ENCODE measurements around the gene TENM3. TPM values are rescaled to one million over a fixed set of nuclear protein-coding genes. Genes with fewer than 3 reads are reported as not detected.

TENM3 gene
- total RNA-seq, 1 experiment from 2014 or later: not detected

DNA sequence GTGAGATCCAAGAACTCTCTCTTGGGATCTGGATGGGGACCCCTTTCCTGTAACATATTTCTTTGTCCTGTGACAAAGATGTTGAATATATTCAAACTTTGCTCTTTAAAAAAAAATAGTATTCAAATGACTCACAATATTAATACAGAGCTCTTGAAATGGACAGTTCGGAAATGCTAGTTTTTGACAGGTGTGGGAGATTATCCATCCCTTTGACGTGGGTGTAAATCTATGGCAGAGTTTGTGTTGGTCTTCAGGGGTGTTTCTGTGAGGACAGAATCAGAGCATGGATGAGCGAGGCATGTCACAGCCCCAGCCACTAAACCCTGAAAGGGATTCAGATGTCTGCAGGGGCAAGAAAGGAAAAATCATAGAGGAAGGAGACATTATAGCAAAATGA lies 25.8 kb downstream of the TENM3 start:
- no peaks in the 10 kb centered on the region for H3F3A ChIP-seq (ENCODE audit: insufficient read depth, low read depth)
- no peaks in the 10 kb centered on the region for H4K20me1 ChIP-seq (ENCODE audit: insufficient read depth)
- no peak overlapping the region for H3K27ac ChIP-seq
- no peak overlapping the region for H2AFZ ChIP-seq
- no peak for TF ChIP-seq CTCF (conservative IDR thresholded peaks at IDR 0.05)
- TF ChIP-seq EZH2 (IDR thresholded peaks at IDR 0.05; ENCODE audit: low read depth): no peak
- no peaks in the 10 kb centered on the region for H3K36me3 ChIP-seq (ENCODE audit: low read depth)
- no TSS peak for BruUV-seq (replicated peaks)
- ChIA-PET POLR2A (ENCODE audit: unreplicated experiment) (no interaction called here), CTCF (no interaction called here)
- H3K4me1 ChIP-seq (replicated peaks; ENCODE audit: insufficient read depth): no peaks in the 10 kb centered on the region
- no peak overlapping the region for H3K4me2 ChIP-seq
- peaks cover 23% of the 10 kb centered on the region; the same call in 1 of the 2 replicates for H3K27me3 ChIP-seq (ENCODE audit: insufficient read depth, low read depth)
- H3K4me3 ChIP-seq: no peak overlapping the region
- no peaks in the 10 kb centered on the region for H3K9me3 ChIP-seq (ENCODE audit: insufficient read depth, low read depth)
- H3K9me2 ChIP-seq (ENCODE audit: insufficient read depth): no peaks in the 10 kb centered on the region
- H3K79me2 ChIP-seq (ENCODE audit: low read depth): no peaks in the 10 kb centered on the region
- DNase-seq: no peak
- intact Hi-C loops (cut with micrococcal nuclease; ENCODE audit: unreplicated experiment): no loop called here

DNA sequence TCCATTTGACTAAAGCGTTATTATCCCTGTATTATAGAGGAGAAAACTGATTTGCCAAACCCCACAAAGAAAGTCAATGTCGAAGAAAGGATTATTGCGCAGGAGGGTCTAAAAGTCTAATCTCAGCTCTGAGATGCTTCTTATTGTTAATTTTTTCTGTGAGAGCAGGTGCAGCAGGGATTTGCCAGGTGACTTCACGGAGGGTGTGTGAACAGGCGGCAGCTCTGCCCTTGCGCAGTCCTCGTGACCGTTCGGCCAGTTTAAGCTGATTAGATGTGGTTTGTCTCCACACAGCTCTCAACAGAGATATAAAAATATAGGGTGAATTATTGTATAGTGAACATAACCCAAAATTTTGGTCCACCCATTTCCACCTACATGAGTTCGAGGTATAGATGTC lies 28.5 kb downstream of the TENM3 start:
- TF ChIP-seq EZH2 (IDR thresholded peaks at IDR 0.05; ENCODE audit: low read depth): no peak
- TF ChIP-seq CTCF (conservative IDR thresholded peaks at IDR 0.05): no peak
- H2AFZ ChIP-seq: no peak overlapping the region
- POLR2A ChIA-PET (ENCODE audit: unreplicated experiment): no interaction called here
- H3K27me3 ChIP-seq (ENCODE audit: insufficient read depth, low read depth): peaks cover 22% of the 10 kb centered on the region; the same call in 1 of the 2 replicates
- H3K79me2 ChIP-seq (ENCODE audit: low read depth): no peaks in the 10 kb centered on the region
- H3K4me1 ChIP-seq (replicated peaks; ENCODE audit: insufficient read depth): no peaks in the 10 kb centered on the region
- no peaks in the 10 kb centered on the region for H3F3A ChIP-seq (ENCODE audit: insufficient read depth, low read depth)
- H3K36me3 ChIP-seq (ENCODE audit: low read depth): no peaks in the 10 kb centered on the region
- H3K4me2 ChIP-seq: no peak overlapping the region
- intact Hi-C loops (cut with micrococcal nuclease; ENCODE audit: unreplicated experiment): no loop called here
- BruUV-seq (replicated peaks): no TSS peak
- CTCF ChIA-PET: no interaction called here
- no peak overlapping the region for H3K4me3 ChIP-seq
- H4K20me1 ChIP-seq (ENCODE audit: insufficient read depth): no peaks in the 10 kb centered on the region
- no peaks in the 10 kb centered on the region for H3K9me3 ChIP-seq (ENCODE audit: insufficient read depth, low read depth)
- H3K9me2 ChIP-seq (ENCODE audit: insufficient read depth): no peaks in the 10 kb centered on the region
- no peak overlapping the region for H3K27ac ChIP-seq
- no peak for DNase-seq

- H3K27ac ChIP-seq: no peak overlapping the region
- BruUV-seq (replicated peaks): no TSS peak
Measured at GRCh38 chr4:182272151-182272550, 28.9 kb downstream of the TENM3 start.

More at GRCh38 chr4:182272151-182272550, 28.9 kb downstream of the TENM3 start:
- Histone ChIP-seq H4K20me1 (ENCODE audit: insufficient read depth) (no peaks in the 10 kb centered on the region), H3F3A (ENCODE audit: insufficient read depth, low read depth) (no peaks in the 10 kb centered on the region), H3K4me1 (replicated peaks; ENCODE audit: insufficient read depth) (no peaks in the 10 kb centered on the region), H3K79me2 (ENCODE audit: low read depth) (no peaks in the 10 kb centered on the region), H3K36me3 (ENCODE audit: low read depth) (no peaks in the 10 kb centered on the region), H3K9me2 (ENCODE audit: insufficient read depth) (no peaks in the 10 kb centered on the region), H3K4me3 (no peak overlapping the region), H3K27me3 (ENCODE audit: insufficient read depth, low read depth) (peaks cover 22% of the 10 kb centered on the region; the same call in 1 of the 2 replicates), H3K4me2 (no peak overlapping the region), H2AFZ (no peak overlapping the region), H3K9me3 (ENCODE audit: insufficient read depth, low read depth) (no peaks in the 10 kb centered on the region)
- intact Hi-C loops (cut with micrococcal nuclease; ENCODE audit: unreplicated experiment): no loop called here
- CTCF ChIA-PET: no interaction called here
- DNase-seq: no peak
- TF ChIP-seq EZH2 (IDR thresholded peaks at IDR 0.05; ENCODE audit: low read depth) (no peak), CTCF (conservative IDR thresholded peaks at IDR 0.05) (no peak)
- POLR2A ChIA-PET (ENCODE audit: unreplicated experiment): no interaction called here
